ENCODE data around the gene MAG. TPM values are rescaled to one million over a fixed set of nuclear protein-coding genes. Genes with fewer than 3 reads are reported as not detected.

The MAG gene
- total and polyA plus RNA-seq, 2 of the 8 experiments (the other 6 are each of a cell fraction or from before 2014, with no cell fraction given), result 0.20 to 1.3 TPM

GRCh38 chr19:35360880-35361420, 69.0 kb downstream of the MAG start (continued):
- no peak for TF ChIP-seq CHD1 (IDR thresholded peaks at IDR 0.05; ENCODE audit: low read depth, low read length)
- no peak for TF ChIP-seq CHD7 (IDR thresholded peaks at IDR 0.05; ENCODE audit: insufficient replicate concordance, low read length)
- TF ChIP-seq POLR2A (IDR thresholded peaks at IDR 0.05; ENCODE audit: control extremely low read depth in 1 of 2, low read depth in 2 of 2, low read length in 2 of 2), result no peak
- TF ChIP-seq SIN3A (conservative IDR thresholded peaks at IDR 0.05 in 1 of 2, IDR thresholded peaks at IDR 0.05 in 1 of 2; ENCODE audit: low read depth in 1 of 2, low read length in 2 of 2), result no peak
- no peak for TF ChIP-seq SUZ12 (IDR thresholded peaks at IDR 0.05; ENCODE audit: low read length)
- no peak for TF ChIP-seq KDM5A (IDR thresholded peaks at IDR 0.05; ENCODE audit: low read length)

Measured in H1 (cell line).